Brain microvascular endothelial cell (primary cell): ENCODE results near the gene ABLIM2.

Experiments
- DNase-seq: peaks from one replicate; pipeline ENCODE4 v3.0.0-alpha.2; 2020
- H3K27ac ChIP-seq: fragments of 250-450 bp; sonication (Bioruptor Pico); 2 replicates; pipeline ENCODE4 v1.5.1; 2020; ENCODE audit warnings: mild to moderate bottlenecking, moderate library complexity
- H3K27me3 ChIP-seq: fragments of 250-450 bp; sonication (Bioruptor Pico); replicated peaks from 2 replicates; pipeline ENCODE4 v1.5.1; 2020; ENCODE audit warnings: mild to moderate bottlenecking
- H3K36me3 ChIP-seq: fragments of 250-450 bp; sonication (Bioruptor Pico); replicated peaks from 2 replicates; pipeline ENCODE4 v1.5.1; 2020; ENCODE audit warnings: mild to moderate bottlenecking
- H3K4me3 ChIP-seq: 2 replicates; pipeline ENCODE4 v1.5.1; 2011; ENCODE audit warnings: low read depth, mild to moderate bottlenecking, control low read depth, low read length, moderate library complexity
- in situ Hi-C: cut with HindIII; loops from 2 replicates; pipeline ENCODE4 v1.10.0; 2017; ENCODE audit warnings: low sequenced_read_pairs, low pct_ligation_motif_present
- TF ChIP-seq, protein P1 (sequence below): IDR thresholded peaks from 2 replicates; pipeline ENCODE4 v1.5.1; 2011; ENCODE audit warnings: low read depth, mild to moderate bottlenecking, moderate library complexity, low read length, control low read depth, inconsistent platforms; ENCODE audit errors: missing control alignments

Gene ABLIM2

DNA sequence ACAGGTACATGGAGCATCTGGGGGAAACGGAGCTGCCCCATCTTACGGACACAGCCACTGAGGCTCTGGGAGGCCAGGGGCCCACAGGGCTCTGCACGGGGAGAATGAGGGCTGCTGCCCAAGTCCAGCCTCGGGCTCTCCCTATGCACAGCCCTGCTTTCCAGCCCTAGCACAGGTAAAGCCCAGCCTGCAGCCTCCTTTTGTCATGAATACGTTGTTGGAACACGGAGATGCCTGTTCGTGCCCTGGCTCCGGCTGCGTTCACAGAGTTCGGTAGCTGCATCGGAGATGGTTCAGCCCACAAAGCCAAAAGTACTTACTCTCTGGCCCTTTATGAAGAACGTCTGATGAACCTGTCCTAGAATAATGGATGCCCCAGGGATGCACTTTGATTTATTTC lies 150.2 kb downstream of the ABLIM2 start:
- H3K27ac ChIP-seq, result no peak overlapping the region
- TF ChIP-seq, protein P1, sequence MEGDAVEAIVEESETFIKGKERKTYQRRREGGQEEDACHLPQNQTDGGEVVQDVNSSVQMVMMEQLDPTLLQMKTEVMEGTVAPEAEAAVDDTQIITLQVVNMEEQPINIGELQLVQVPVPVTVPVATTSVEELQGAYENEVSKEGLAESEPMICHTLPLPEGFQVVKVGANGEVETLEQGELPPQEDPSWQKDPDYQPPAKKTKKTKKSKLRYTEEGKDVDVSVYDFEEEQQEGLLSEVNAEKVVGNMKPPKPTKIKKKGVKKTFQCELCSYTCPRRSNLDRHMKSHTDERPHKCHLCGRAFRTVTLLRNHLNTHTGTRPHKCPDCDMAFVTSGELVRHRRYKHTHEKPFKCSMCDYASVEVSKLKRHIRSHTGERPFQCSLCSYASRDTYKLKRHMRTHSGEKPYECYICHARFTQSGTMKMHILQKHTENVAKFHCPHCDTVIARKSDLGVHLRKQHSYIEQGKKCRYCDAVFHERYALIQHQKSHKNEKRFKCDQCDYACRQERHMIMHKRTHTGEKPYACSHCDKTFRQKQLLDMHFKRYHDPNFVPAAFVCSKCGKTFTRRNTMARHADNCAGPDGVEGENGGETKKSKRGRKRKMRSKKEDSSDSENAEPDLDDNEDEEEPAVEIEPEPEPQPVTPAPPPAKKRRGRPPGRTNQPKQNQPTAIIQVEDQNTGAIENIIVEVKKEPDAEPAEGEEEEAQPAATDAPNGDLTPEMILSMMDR, result no peak
- peaks cover 4% of the 10 kb centered on the region for H3K27me3 ChIP-seq
- H3K4me3 ChIP-seq, result no peak overlapping the region
- no peak for DNase-seq
- no peaks in the 10 kb centered on the region for H3K36me3 ChIP-seq
- in situ Hi-C loops, result no loop called here

DNA sequence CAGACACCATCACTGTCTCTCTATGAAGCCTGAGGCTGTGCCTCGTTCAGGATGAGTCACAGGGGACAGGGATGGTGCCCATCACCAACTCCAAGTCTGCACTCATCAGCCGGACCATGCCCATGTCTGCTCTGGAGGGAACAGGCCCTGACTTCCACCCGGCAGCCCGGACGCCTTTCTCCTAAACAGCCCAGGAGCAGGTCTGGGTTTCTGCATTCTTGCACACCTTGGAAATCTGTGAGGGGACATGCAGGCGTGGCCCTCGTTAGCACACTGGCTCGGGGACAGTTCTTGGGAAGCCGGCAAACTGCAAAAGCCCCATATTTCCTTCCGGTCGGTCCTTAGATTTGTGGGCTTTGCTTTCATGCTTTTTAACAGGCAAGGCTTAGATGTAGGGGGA lies 151.0 kb downstream of the ABLIM2 start:
- no peak for DNase-seq
- in situ Hi-C loops, result no loop called here
- no peaks in the 10 kb centered on the region for H3K36me3 ChIP-seq
- TF ChIP-seq, protein P1, result no peak
- peaks cover 7% of the 10 kb centered on the region for H3K27me3 ChIP-seq
- H3K27ac ChIP-seq, result no peak overlapping the region
- no peak overlapping the region for H3K4me3 ChIP-seq

DNA sequence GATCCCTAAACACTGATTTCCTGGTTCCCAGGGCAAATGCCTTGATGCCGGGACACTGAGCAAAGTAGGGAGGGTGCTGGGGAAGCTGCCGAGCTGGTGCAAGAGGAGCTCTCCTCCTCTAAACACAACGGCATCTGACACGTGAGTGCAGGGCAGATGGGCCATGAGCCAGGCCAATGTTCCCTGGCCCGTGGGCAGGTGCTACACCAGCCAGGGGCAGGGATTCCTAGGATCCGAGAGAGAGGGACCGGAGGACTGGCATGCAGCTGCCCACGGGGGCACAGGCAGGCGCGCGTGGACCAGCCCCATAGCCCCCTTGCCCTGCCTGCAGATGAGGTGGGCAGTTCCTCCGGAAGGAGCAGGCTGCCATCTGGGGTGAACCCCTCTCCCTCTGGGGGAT lies 152.1 kb downstream of the ABLIM2 start:
- TF ChIP-seq, protein P1, result no peak
- Histone ChIP-seq H3K27ac (no peak overlapping the region), H3K27me3 (peaks cover 9% of the 10 kb centered on the region), H3K4me3 (no peak overlapping the region), H3K36me3 (no peaks in the 10 kb centered on the region)
- in situ Hi-C loops, result no loop called here
- DNase-seq, result no peak

DNA sequence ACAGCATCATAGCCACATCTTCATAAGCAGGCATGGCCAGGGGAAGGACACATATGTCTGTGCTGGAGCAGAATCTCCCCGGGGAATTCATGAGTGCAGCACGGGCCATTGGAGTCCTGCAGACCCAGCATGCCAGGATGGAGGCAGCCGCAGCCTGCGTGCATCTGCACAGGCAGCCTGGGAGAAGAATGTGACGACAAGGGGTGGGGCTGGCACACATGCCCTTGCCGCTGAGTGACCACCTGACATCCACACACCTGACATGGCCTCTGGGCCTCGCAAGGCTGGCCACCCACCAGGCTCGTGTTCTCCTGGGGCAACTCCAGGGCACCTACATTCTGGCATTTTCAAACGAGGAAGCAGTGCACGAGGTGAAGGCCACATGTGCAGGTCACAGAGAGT lies 152.8 kb downstream of the ABLIM2 start:
- TF ChIP-seq, protein P1, result no peak
- Histone ChIP-seq H3K27me3 (peaks cover 10% of the 10 kb centered on the region), H3K27ac (no peak overlapping the region), H3K36me3 (no peaks in the 10 kb centered on the region), H3K4me3 (no peak overlapping the region)
- in situ Hi-C loops, result no loop called here
- DNase-seq, result no peak

DNA sequence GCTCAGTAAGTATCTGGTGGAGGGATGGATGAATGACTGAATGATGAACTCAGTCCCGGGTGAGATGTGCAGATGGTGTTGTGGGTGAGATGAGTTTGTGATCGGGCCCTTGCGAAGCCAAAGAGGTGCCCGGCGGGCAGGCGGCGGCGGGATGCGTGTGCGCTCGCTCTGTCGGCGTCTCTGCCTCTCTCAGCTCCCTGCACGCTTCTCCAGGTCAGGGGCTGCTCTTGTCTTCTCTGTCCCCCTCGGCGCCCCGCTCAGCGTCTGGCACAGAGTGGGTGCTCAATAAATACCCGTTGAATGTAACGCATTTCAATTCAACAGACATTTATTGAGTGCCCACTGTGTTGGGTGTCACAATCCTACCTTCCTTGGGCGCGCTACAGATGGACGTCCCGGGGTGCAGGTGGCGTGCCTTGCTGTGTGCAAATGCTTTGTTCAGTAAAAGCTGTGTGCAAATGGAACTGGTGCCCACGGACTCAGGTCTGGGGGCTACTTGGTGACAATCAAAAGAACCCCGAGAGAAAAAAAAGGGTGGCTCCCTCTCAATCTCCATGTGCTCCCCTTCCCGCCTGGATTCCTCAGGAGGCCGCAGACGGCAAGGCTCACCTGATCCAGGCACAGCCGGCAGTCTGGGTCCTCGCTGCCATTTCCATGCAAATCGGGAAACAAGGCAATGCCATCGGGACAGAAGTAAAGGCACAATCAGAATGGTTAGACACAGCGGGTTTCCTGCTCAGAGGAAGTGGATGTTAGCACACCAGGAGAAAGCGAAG lies 153.4 kb downstream of the ABLIM2 start:
- TF ChIP-seq, protein P1, result no peak
- H3K4me3 ChIP-seq, result no peak overlapping the region
- DNase-seq, result no peak
- H3K36me3 ChIP-seq, result no peaks in the 10 kb centered on the region
- peaks cover 10% of the 10 kb centered on the region for H3K27me3 ChIP-seq
- H3K27ac ChIP-seq, result no peak overlapping the region
- in situ Hi-C loops, result no loop called here

DNA sequence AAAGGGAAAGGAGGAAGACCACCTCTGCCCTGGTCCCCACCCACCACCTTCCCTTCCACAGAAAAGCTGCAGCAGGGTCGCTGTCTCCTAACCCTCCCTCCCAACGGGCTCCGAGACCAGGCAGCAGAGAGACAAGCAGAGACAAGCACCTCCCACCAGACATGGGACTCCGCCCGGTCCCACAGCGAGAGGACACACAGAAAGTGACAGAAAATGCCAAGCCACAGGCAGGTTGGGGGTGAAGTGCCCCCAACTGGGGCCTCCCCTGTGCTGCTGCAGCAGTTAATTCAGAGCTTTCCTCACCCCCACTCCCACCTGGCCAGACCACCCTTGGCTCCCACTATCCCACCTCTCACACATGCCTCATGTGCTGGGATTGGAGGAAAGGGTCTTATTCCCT lies 154.5 kb downstream of the ABLIM2 start:
- in situ Hi-C loops, result no loop called here
- Histone ChIP-seq H3K27me3 (peaks cover 10% of the 10 kb centered on the region), H3K27ac (no peak overlapping the region), H3K4me3 (no peak overlapping the region), H3K36me3 (no peaks in the 10 kb centered on the region)
- TF ChIP-seq, protein P1, result no peak
- DNase-seq, result no peak
